WERI-Rb-1 (cell line): ENCODE results near the gene PPFIBP1.

Experiments used
- DNase-seq: peaks from one replicate; pipeline ENCODE4 v3.0.0-alpha.2; 2020
- H3K27ac ChIP-seq: fragments of 250-450 bp; sonication (Bioruptor Pico); 2 replicates; pipeline ENCODE4 v1.5.1; 2020; ENCODE audit warnings: mild to moderate bottlenecking, moderate library complexity
- H3K27me3 ChIP-seq: fragments of 250-450 bp; sonication (Bioruptor Pico); 2 replicates; pipeline ENCODE4 v1.5.1; 2021; ENCODE audit warnings: mild to moderate bottlenecking, low read depth, moderate library complexity; ENCODE audit not compliant: insufficient read depth, severe bottlenecking
- H3K36me3 ChIP-seq: fragments of 250-450 bp; sonication (Bioruptor Pico); 2 replicates; pipeline ENCODE4 v1.5.1; 2020; ENCODE audit warnings: mild to moderate bottlenecking, moderate library complexity
- H3K4me3 ChIP-seq: 2 replicates; pipeline ENCODE4 v1.5.1; 2011; ENCODE audit warnings: low read depth, mild to moderate bottlenecking, control low read depth, low read length
- H3K9me3 ChIP-seq: fragments of 250-450 bp; sonication (Bioruptor Pico); 2 replicates; pipeline ENCODE4 v1.5.1; 2021; ENCODE audit warnings: mild to moderate bottlenecking, moderate library complexity; ENCODE audit not compliant: severe bottlenecking
- CTCF ChIP-seq: IDR thresholded peaks from 2 replicates; pipeline ENCODE4 v1.5.1; 2011; ENCODE audit warnings: low read depth, mild to moderate bottlenecking, control low read depth, inconsistent platforms, low read length

The PPFIBP1 gene

GRCh38 chr12:27505761-27506160, 18.2 kb upstream of the PPFIBP1 start:
- H3K4me3 ChIP-seq = no peak overlapping the region
- H3K27ac ChIP-seq = no peak overlapping the region
- H3K9me3 ChIP-seq = no peaks in the 10 kb centered on the region
- TF ChIP-seq CTCF = no peak
- no peak for DNase-seq
- H3K36me3 ChIP-seq = no peaks in the 10 kb centered on the region
- H3K27me3 ChIP-seq = no peaks in the 10 kb centered on the region

GRCh38 chr12:27506645-27507189, 17.3 kb upstream of the PPFIBP1 start:
- no peaks in the 10 kb centered on the region for H3K9me3 ChIP-seq
- no peak overlapping the region for H3K4me3 ChIP-seq
- H3K27ac ChIP-seq = no peak overlapping the region
- no peaks in the 10 kb centered on the region for H3K27me3 ChIP-seq
- TF ChIP-seq CTCF = no peak
- no peak for DNase-seq
- H3K36me3 ChIP-seq = no peaks in the 10 kb centered on the region

- TF ChIP-seq CTCF = no peak
- Histone ChIP-seq H3K4me3 (no peak overlapping the region), H3K9me3 (no peaks in the 10 kb centered on the region), H3K27me3 (no peaks in the 10 kb centered on the region), H3K36me3 (no peaks in the 10 kb centered on the region), H3K27ac (no peak overlapping the region)
- DNase-seq = no peak
Observed at GRCh38 chr12:27508736-27509431, 15.1 kb upstream of the PPFIBP1 start.

GRCh38 chr12:27511031-27511722, 12.8 kb upstream of the PPFIBP1 start:
- H3K4me3 ChIP-seq = no peak overlapping the region
- no peak overlapping the region for H3K27ac ChIP-seq
- H3K27me3 ChIP-seq = no peaks in the 10 kb centered on the region
- H3K36me3 ChIP-seq = no peaks in the 10 kb centered on the region
- TF ChIP-seq CTCF = no peak
- no peak for DNase-seq
- H3K9me3 ChIP-seq = no peaks in the 10 kb centered on the region

- Histone ChIP-seq H3K36me3 (no peaks in the 10 kb centered on the region), H3K9me3 (no peaks in the 10 kb centered on the region), H3K27me3 (no peaks in the 10 kb centered on the region), H3K27ac (no peak overlapping the region), H3K4me3 (no peak overlapping the region)
- no peak for DNase-seq
- no peak for TF ChIP-seq CTCF
Observed at GRCh38 chr12:27511723-27512045, 12.3 kb upstream of the PPFIBP1 start.
